ENCODE data around the gene DOCK2.

DNA sequence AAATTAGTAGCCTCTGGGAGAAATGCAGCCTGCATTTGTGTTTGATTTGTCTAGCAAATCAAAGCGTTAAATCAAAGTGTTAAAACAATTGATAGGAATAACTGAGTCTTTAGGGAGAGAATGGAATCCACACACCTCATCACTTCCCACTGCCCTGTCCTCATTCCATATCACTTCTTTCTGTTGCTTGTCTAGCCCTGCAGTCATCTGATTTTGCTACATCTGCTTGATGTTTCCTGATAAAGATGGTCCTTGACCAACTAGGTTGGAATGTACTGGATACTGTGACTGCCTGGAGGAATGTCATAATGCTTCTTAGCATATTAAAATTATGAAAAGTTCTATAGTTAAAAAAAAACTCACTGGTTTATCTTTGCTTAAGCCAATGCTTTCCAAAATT, 119.9 kb downstream of the DOCK2 start:
- TF ChIP-seq, protein P1, sequence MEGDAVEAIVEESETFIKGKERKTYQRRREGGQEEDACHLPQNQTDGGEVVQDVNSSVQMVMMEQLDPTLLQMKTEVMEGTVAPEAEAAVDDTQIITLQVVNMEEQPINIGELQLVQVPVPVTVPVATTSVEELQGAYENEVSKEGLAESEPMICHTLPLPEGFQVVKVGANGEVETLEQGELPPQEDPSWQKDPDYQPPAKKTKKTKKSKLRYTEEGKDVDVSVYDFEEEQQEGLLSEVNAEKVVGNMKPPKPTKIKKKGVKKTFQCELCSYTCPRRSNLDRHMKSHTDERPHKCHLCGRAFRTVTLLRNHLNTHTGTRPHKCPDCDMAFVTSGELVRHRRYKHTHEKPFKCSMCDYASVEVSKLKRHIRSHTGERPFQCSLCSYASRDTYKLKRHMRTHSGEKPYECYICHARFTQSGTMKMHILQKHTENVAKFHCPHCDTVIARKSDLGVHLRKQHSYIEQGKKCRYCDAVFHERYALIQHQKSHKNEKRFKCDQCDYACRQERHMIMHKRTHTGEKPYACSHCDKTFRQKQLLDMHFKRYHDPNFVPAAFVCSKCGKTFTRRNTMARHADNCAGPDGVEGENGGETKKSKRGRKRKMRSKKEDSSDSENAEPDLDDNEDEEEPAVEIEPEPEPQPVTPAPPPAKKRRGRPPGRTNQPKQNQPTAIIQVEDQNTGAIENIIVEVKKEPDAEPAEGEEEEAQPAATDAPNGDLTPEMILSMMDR (IDR thresholded peaks at IDR 0.05): no peak
- TF ChIP-seq NFIC (IDR thresholded peaks at IDR 0.05; ENCODE audit: borderline replicate concordance) (no peak), TEAD4 (IDR thresholded peaks at IDR 0.05; ENCODE audit: borderline replicate concordance, insufficient read depth) (0 out of 2 replicates have a peak, but pooled peaks have one; percentile 37), YY1 (IDR thresholded peaks at IDR 0.05; ENCODE audit: low read depth) (no peak), MXI1 (IDR thresholded peaks at IDR 0.05; ENCODE audit: low read depth, low read length) (no peak), CHD2 (IDR thresholded peaks at IDR 0.05; ENCODE audit: low read length, partially characterized antibody) (no peak)
- TF ChIP-seq, protein P2, sequence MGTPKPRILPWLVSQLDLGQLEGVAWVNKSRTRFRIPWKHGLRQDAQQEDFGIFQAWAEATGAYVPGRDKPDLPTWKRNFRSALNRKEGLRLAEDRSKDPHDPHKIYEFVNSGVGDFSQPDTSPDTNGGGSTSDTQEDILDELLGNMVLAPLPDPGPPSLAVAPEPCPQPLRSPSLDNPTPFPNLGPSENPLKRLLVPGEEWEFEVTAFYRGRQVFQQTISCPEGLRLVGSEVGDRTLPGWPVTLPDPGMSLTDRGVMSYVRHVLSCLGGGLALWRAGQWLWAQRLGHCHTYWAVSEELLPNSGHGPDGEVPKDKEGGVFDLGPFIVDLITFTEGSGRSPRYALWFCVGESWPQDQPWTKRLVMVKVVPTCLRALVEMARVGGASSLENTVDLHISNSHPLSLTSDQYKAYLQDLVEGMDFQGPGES (IDR thresholded peaks at IDR 0.05; ENCODE audit: low read depth, low read length): no peak
- TF ChIP-seq, protein P3, sequence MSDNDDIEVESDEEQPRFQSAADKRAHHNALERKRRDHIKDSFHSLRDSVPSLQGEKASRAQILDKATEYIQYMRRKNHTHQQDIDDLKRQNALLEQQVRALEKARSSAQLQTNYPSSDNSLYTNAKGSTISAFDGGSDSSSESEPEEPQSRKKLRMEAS (IDR thresholded peaks at IDR 0.05; ENCODE audit: low read depth): no peak

All from SK-N-SH (cell line).